HCT116 (cell line): ENCODE measurements around the gene TAMALIN. TPM values are rescaled to one million over a fixed set of nuclear protein-coding genes. Genes with fewer than 3 reads are reported as not detected.

Experiments used
- ATAC-seq: fragments of 200-7000 bp; cut with Tn5 transposase; 2 replicates; pipeline ENCODE4 v1.9.1; 2020; ENCODE audit warnings: mild to moderate bottlenecking, moderate library complexity
- BruUV-seq: library from RNA; stranded (reverse); fragments of 400-500 nt; replicated peaks from 2 replicates; lab custom pipeline; 2021; lab: Mats Ljungman, UMichigan
- CTCF ChIA-PET: fragments of 300-600 bp; sonication (Branson Sonifier 250); formaldehyde crosslinking; loops from one replicate; lab custom pipeline; 2021; ENCODE audit warnings: antibody characterized with exemption; lab: Charles Lee
- POLR2A ChIA-PET: fragments of 300-600, 350-600 bp; sonication (Branson Sonifier 250); formaldehyde crosslinking; loops from one replicate; lab custom pipeline; 2021; ENCODE audit warnings: antibody characterized with exemption; lab: Charles Lee
- RAD21 ChIA-PET, 2 experiments: fragments of 300-600 bp; sonication (Branson Sonifier 250); formaldehyde crosslinking; loops; one replicate each; lab custom pipeline; 2023; ENCODE audit warnings: low total read pairs in 2 of 2; ENCODE audit not compliant: uncharacterized antibody in 2 of 2, unreplicated experiment in 2 of 2, low non-redundant PET in 1 of 2; lab: Charles Lee
- DNase-seq: peaks from one replicate; pipeline ENCODE4 v3.0.0-alpha.2; 2010; ENCODE audit warnings: low read depth, low spot score
- H2AFZ ChIP-seq: fragments of 200-600 bp; shearing (Covaris generic), sonication (generic); 2 replicates; pipeline ENCODE4 v1.6.1; 2017; ENCODE audit warnings: low read depth, mixed run types, mixed read lengths, antibody characterized with exemption, low read length; ENCODE audit not compliant: poor library complexity, severe bottlenecking
- H3K27ac ChIP-seq: 2 replicates; pipeline ENCODE4 v1.5.1; 2012; ENCODE audit warnings: low read depth, low read length
- H3K27me3 ChIP-seq: fragments of 200-600 bp; sonication (generic); 2 replicates; pipeline ENCODE4 v1.6.1; 2016; ENCODE audit warnings: mixed run types, low read length, mixed read lengths; ENCODE audit not compliant: insufficient read depth
- H3K36me3 ChIP-seq, 2 experiments: fragments of 200-500 bp in 1 of 2; fragments of 200-600 bp in 1 of 2; sonication (Bioruptor generic) in 1 of 2; sonication (generic) in 1 of 2; 2 replicates each; pipeline versions ENCODE4 v1.5.1 to v1.6.1; 2014 to 2016; ENCODE audit warnings: low read length in 2 of 2, inconsistent platforms in 1 of 2, mixed read lengths in 1 of 2, mixed run types in 1 of 2; ENCODE audit not compliant: insufficient read depth in 2 of 2, control insufficient read depth in 1 of 2
- H3K4me1 ChIP-seq, 2 experiments: fragments of 200-600 bp in 1 of 2; sonication (generic) in 1 of 2; 2 replicates each; pipeline versions ENCODE4 v1.5.1 to v1.6.1; 2012 to 2017; ENCODE audit warnings: low read length in 2 of 2, inconsistent platforms in 1 of 2, mild to moderate bottlenecking in 1 of 2, mixed read lengths in 1 of 2, mixed run types in 1 of 2, moderate library complexity in 1 of 2; ENCODE audit not compliant: insufficient read depth in 2 of 2, control insufficient read depth in 1 of 2
- H3K4me2 ChIP-seq: fragments of 200-600 bp; sonication (generic); 2 replicates; pipeline ENCODE4 v1.6.1; 2017; ENCODE audit warnings: mixed run types, low read length, mixed read lengths
- H3K4me3 ChIP-seq, 2 experiments: fragments of 200-600 bp in 1 of 2; sonication (generic) in 1 of 2; replicated peaks in 1 of 2; 2 replicates each; pipeline ENCODE4 v1.5.1; 2011 to 2016; ENCODE audit warnings: low read length in 2 of 2, control low read depth in 1 of 2, low read depth in 1 of 2, mild to moderate bottlenecking in 1 of 2, mixed read lengths in 1 of 2, mixed run types in 1 of 2
- H3K79me2 ChIP-seq: fragments of 200-600 bp; sonication (generic); 2 replicates; pipeline ENCODE4 v1.6.1; 2017; ENCODE audit warnings: mild to moderate bottlenecking, mixed run types, low read length, moderate library complexity, mixed read lengths; ENCODE audit not compliant: insufficient read depth
- H3K9ac ChIP-seq: fragments of 200-600 bp; sonication (generic); 2 replicates; pipeline ENCODE4 v1.6.1; 2016; ENCODE audit warnings: low read length, mixed read lengths
- H3K9me2 ChIP-seq: fragments of 200-600 bp; sonication (generic), shearing (Covaris generic); 2 replicates; pipeline ENCODE4 v1.6.1; 2017; ENCODE audit warnings: mixed run types, mild to moderate bottlenecking, moderate library complexity; ENCODE audit not compliant: insufficient read depth
- H3K9me3 ChIP-seq, 2 experiments: fragments of 200-500 bp in 1 of 2; fragments of 200-600 bp in 1 of 2; sonication (Bioruptor generic) in 1 of 2; sonication (generic) in 1 of 2; 2 replicates each; pipeline ENCODE4 v1.6.1; 2014 to 2017; ENCODE audit warnings: low read length in 2 of 2, mixed read lengths in 2 of 2, inconsistent platforms in 1 of 2, low read depth in 1 of 2, mild to moderate bottlenecking in 1 of 2, mixed run types in 1 of 2, moderate library complexity in 1 of 2; ENCODE audit not compliant: control insufficient read depth in 1 of 2, insufficient read depth in 1 of 2
- H4K20me1 ChIP-seq: fragments of 200-600 bp; sonication (generic), shearing (Covaris generic); 2 replicates; pipeline ENCODE4 v1.6.1; 2017; ENCODE audit warnings: mixed run types, mild to moderate bottlenecking, moderate library complexity; ENCODE audit not compliant: insufficient read depth
- CEBPB ChIP-seq: IDR thresholded peaks from 2 replicates; pipeline ENCODE4 v1.6.1; 2012; ENCODE audit warnings: low read depth
- EGR1 ChIP-seq: IDR thresholded peaks from 2 replicates; pipeline ENCODE4 v1.6.1; 2012; ENCODE audit warnings: low read depth
- ELF1 ChIP-seq: IDR thresholded peaks from 2 replicates; pipeline ENCODE4 v1.6.1; 2012; ENCODE audit warnings: low read depth, borderline replicate concordance
- FOSL1 ChIP-seq: IDR thresholded peaks from 2 replicates; pipeline ENCODE4 v1.6.1; 2012; ENCODE audit warnings: low read depth
- JUND ChIP-seq: IDR thresholded peaks from 2 replicates; pipeline ENCODE4 v1.6.1; 2012
- MAX ChIP-seq: IDR thresholded peaks from 2 replicates; pipeline ENCODE4 v1.6.1; 2012
- POLR2A ChIP-seq: IDR thresholded peaks from 2 replicates; pipeline ENCODE4 v1.7.0; 2011; ENCODE audit warnings: borderline replicate concordance; ENCODE audit not compliant: insufficient read depth, insufficient read length; ENCODE audit errors: extremely low read depth
- POLR2AphosphoS5 ChIP-seq: IDR thresholded peaks from 2 replicates; pipeline ENCODE4 v1.6.1; 2011; ENCODE audit warnings: mild to moderate bottlenecking, low read depth, low read length, moderate library complexity
- RAD21 ChIP-seq: IDR thresholded peaks from 2 replicates; pipeline ENCODE4 v1.6.1; 2012; ENCODE audit warnings: low read depth, mild to moderate bottlenecking
- REST ChIP-seq: IDR thresholded peaks from 2 replicates; pipeline ENCODE4 v1.6.1; 2012; ENCODE audit warnings: low read depth
- SP1 ChIP-seq: IDR thresholded peaks from 2 replicates; pipeline ENCODE4 v1.6.1; 2012; ENCODE audit warnings: low read depth
- SRF ChIP-seq: IDR thresholded peaks from 2 replicates; pipeline ENCODE4 v1.6.1; 2012; ENCODE audit warnings: low read depth
- TCF7L2 ChIP-seq: IDR thresholded peaks from 2 replicates; pipeline ENCODE4 v1.7.0; 2011; ENCODE audit warnings: borderline replicate concordance, inconsistent platforms; ENCODE audit not compliant: insufficient read depth, insufficient read length; ENCODE audit errors: extremely low read depth
- ZFX ChIP-seq: fragments of 450-650 bp; IDR thresholded peaks from 2 replicates; pipeline ENCODE4 v1.6.1; 2017
- ZNF274 ChIP-seq: fragments of 200-500 bp; sonication (Bioruptor generic); IDR thresholded peaks from 2 replicates; pipeline ENCODE4 v1.6.1; 2014; ENCODE audit warnings: mild to moderate bottlenecking, low read depth, low read length, inconsistent platforms
- intact Hi-C: fragments of 100-400 bp; cut with micrococcal nuclease; formaldehyde crosslinking; loops from 2 replicates; pipeline ENCODE4 v1.10.0; 2022
- total RNA-seq: library from RNA; stranded (reverse); gene quantifications from one replicate; pipeline ENCODE4 v1.2.1, GENCODE V29; 2021; ENCODE audit not compliant: unreplicated experiment

TAMALIN gene
- total RNA-seq, 1 experiment from 2014 or later, result 1.1 TPM

- intact Hi-C loops, result no loop called here
- no peak for DNase-seq
- Histone ChIP-seq H3K4me2 (no peak overlapping the region), H3K27ac (no peak overlapping the region), H3K9ac (no peak overlapping the region), H4K20me1 (no peaks in the 10 kb centered on the region), H3K27me3 (no peaks in the 10 kb centered on the region), H3K9me2 (no peaks in the 10 kb centered on the region), H3K4me3 (no peak overlapping the region), H3K79me2 (no peaks in the 10 kb centered on the region)
- CTCF ChIA-PET, result interaction anchor here (5.5 kb wide), 1 partner anchor 13 kb away, joined by 137 read pairs; no protein-coding TSS in a partner anchor
- ATAC-seq, result no peak
- POLR2A ChIA-PET, result no interaction called here
- RAD21 ChIA-PET, result no interaction called here
- no TSS peak for BruUV-seq
- TF ChIP-seq JUND, result no peak
- TF ChIP-seq RAD21, result no peak
- no peak for TF ChIP-seq ELF1
- no peak for TF ChIP-seq ZFX
- no peak for TF ChIP-seq EGR1
- TF ChIP-seq, all 23 proteins: peak for 0
- H3K36me3 ChIP-seq, result no peaks in the 10 kb centered on the region
- H3K4me1 ChIP-seq, result peaks cover 0 to 7% of the 10 kb centered on the region in 2 experiments; a peak in 2 of 4 replicates
- H3K9me3 ChIP-seq, result no peaks in the 10 kb centered on the region
- H2AFZ ChIP-seq, result no peak overlapping the region
These were observed 594 bp downstream of the TAMALIN start for GRCh38 chr12:52007158-52007921.

GRCh38 chr12:52007982-52008510 is 1.3 kb downstream of the TAMALIN start:
- Histone ChIP-seq H3K27me3 (no peaks in the 10 kb centered on the region), H2AFZ (no peak overlapping the region), H3K9me3 (no peaks in the 10 kb centered on the region), H3K36me3 (no peaks in the 10 kb centered on the region), H3K27ac (no peak overlapping the region), H3K79me2 (no peaks in the 10 kb centered on the region), H3K9me2 (no peaks in the 10 kb centered on the region), H3K4me3 (no peak overlapping the region), H3K4me2 (no peak overlapping the region), H3K4me1 (peaks cover 0 to 7% of the 10 kb centered on the region in 2 experiments; a peak in 2 of 4 replicates), H4K20me1 (no peaks in the 10 kb centered on the region), H3K9ac (no peak overlapping the region)
- ChIA-PET CTCF (interaction anchor here (1.0 to 5.5 kb wide), 2 partner anchors 12 to 17 kb away, joined by 3 to 137 read pairs; no protein-coding TSS in a partner anchor), RAD21 (no interaction called here), POLR2A (no interaction called here)
- DNase-seq, result no peak
- intact Hi-C loops, result no loop called here
- no TSS peak for BruUV-seq
- ATAC-seq, result no peak
- TF ChIP-seq POLR2A (no peak), POLR2AphosphoS5 (no peak), JUND (no peak), TCF7L2 (no peak), SRF (no peak), FOSL1 (no peak), CEBPB (no peak), ZNF274 (no peak), MAX (no peak), SP1 (no peak), REST (no peak)
